Measurements from ENCODE around the gene HEXB. TPM values are rescaled to one million over a fixed set of nuclear protein-coding genes. Genes with fewer than 3 reads are reported as not detected.

Gene HEXB
- total and polyA plus RNA-seq, 2 donors (not counting 3 experiments of a cell fraction or from before 2014, with no cell fraction given): 128 to 182 TPM

DNA sequence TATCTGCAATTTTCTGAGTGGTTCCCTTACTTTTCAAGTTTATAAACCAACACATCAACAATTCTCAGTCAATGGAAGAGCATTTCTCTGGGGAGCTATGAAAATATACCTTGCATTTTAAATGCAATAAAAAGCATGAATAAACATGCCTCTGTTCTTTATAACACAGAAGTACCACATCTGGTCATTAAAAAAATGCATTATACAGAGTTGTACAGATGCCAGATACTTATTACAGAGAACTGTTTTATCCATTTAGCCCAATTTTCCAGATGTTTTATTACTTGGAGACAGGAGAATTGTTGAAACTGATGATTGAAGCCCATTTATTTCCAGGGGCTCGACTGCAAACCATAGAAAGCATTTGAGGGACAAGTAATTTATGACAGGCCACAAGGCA, 19.2 kb upstream of the HEXB start:
- ChIA-PET POLR2A (no interaction called here), CTCF (no interaction called here)
- Histone ChIP-seq H3K27me3 (ENCODE audit: control insufficient read depth in 2 of 2, insufficient read depth in 2 of 2, low read length in 2 of 2) (peaks cover 8 to 13% of the 10 kb centered on the region in 2 experiments), H4K20me1 (replicated peaks; ENCODE audit: control insufficient read depth, extremely low read depth, insufficient read depth, low read length) (no peaks in the 10 kb centered on the region), H3K79me2 (ENCODE audit: control insufficient read depth, insufficient read depth, low read length) (no peaks in the 10 kb centered on the region), H3K27ac (ENCODE audit: insufficient read depth, low read depth, low read length) (no peak overlapping the region), H3K4me1 (ENCODE audit: control insufficient read depth, extremely low read depth, insufficient read depth, low read length) (peaks cover 2% of the 10 kb centered on the region), H3K9ac (replicated peaks; ENCODE audit: extremely low read depth, insufficient read depth, low read length) (no peak overlapping the region), H2AFZ (ENCODE audit: low read depth, low read length) (no peak overlapping the region), H3K9me1 (replicated peaks; ENCODE audit: control insufficient read depth, extremely low read depth, insufficient read depth, low read length) (no peaks in the 10 kb centered on the region), H3K4me3 (replicated peaks in 1 of 3; ENCODE audit: insufficient read depth in 1 of 3, low read depth in 1 of 3, low read length in 3 of 3) (no peak overlapping the region), H3K9me3 (replicated peaks; ENCODE audit: control insufficient read depth, insufficient read depth, low read length) (no peaks in the 10 kb centered on the region), H3K4me2 (ENCODE audit: insufficient read depth, low read length) (no peak overlapping the region), H3K36me3 (ENCODE audit: control insufficient read depth in 2 of 2, extremely low read depth in 1 of 2, insufficient read depth in 2 of 2, low read length in 2 of 2) (no peaks in the 10 kb centered on the region)
- intact Hi-C loops (cut with micrococcal nuclease): no loop called here
- no peak for TF ChIP-seq EZH2 (IDR thresholded peaks at IDR 0.05; ENCODE audit: borderline replicate concordance, low read depth, low read length, severe bottlenecking)
- no peak for TF ChIP-seq POLR2AphosphoS5 (IDR thresholded peaks at IDR 0.05; ENCODE audit: insufficient read depth, low read depth, low read length)
- no peak for TF ChIP-seq CTCF (IDR thresholded peaks at IDR 0.05; ENCODE audit: extremely low read depth in 1 of 2, insufficient read depth in 1 of 2, low read depth in 1 of 2, low read length in 2 of 2)
- TF ChIP-seq FOS (IDR thresholded peaks at IDR 0.05; ENCODE audit: borderline replicate concordance, insufficient read depth, low read length): no peak
- TF ChIP-seq, protein P1, sequence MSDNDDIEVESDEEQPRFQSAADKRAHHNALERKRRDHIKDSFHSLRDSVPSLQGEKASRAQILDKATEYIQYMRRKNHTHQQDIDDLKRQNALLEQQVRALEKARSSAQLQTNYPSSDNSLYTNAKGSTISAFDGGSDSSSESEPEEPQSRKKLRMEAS (IDR thresholded peaks at IDR 0.05; ENCODE audit: insufficient read depth, insufficient read length): no peak
- no peak for TF ChIP-seq MYC (IDR thresholded peaks at IDR 0.05; ENCODE audit: low read depth, low read length)
- TF ChIP-seq POLR2A (IDR thresholded peaks at IDR 0.05; ENCODE audit: low read depth, low read length): no peak
- TF ChIP-seq JUN (IDR thresholded peaks at IDR 0.05; ENCODE audit: borderline replicate concordance, insufficient read depth, insufficient read length, low read depth): no peak
- TF ChIP-seq GATA2 (IDR thresholded peaks at IDR 0.05; ENCODE audit: insufficient read depth, insufficient read length, low read depth, low read length): no peak
- dilution Hi-C loops (cut with MboI; ENCODE audit: extremely low pct_ligation_motif_present, low sequenced_read_pairs): no loop called here
- DNase-seq (ENCODE audit: low read depth, low spot score) (no peak), FAIRE-seq (no peak)
- no TSS peak for BruUV-seq (replicated peaks)
